ENCODE results near the gene KDM4C.

- TF ChIP-seq EZH2 (IDR thresholded peaks at IDR 0.05; ENCODE audit: borderline replicate concordance, insufficient read depth, low read depth, low read length, poor library complexity, severe bottlenecking) (no peak), CTCF (IDR thresholded peaks at IDR 0.05) (no peak)
These were observed 408.3 kb downstream of the KDM4C start for GRCh38 chr9:7166074-7166473.
